Astrocyte (in vitro differentiated cells and primary cell): Measurements from ENCODE around the gene CYP39A1. TPM values are rescaled to one million over a fixed set of nuclear protein-coding genes. Genes with fewer than 3 reads are reported as not detected.

Source experiments
- DNase-seq: peaks from one replicate; pipeline ENCODE4 v3.0.0-alpha.2; 2010; ENCODE audit warnings: low read depth
- FAIRE-seq: peaks from 2 replicates; lab custom pipeline; 2011; peaks lifted over from hg19 to GRCh38; lab: Jason Lieb, UNC
- H2AFZ ChIP-seq: 2 replicates; pipeline ENCODE4 v1.6.0; 2012; ENCODE audit warnings: low read depth, low read length, inconsistent platforms
- H3K27ac ChIP-seq: 2 replicates; pipeline ENCODE4 v1.5.1; 2011; ENCODE audit warnings: low read depth, low read length, inconsistent platforms
- H3K27me3 ChIP-seq: 2 replicates; pipeline ENCODE4 v1.6.0; 2011; ENCODE audit warnings: low read length, inconsistent platforms; ENCODE audit not compliant: insufficient read depth
- H3K36me3 ChIP-seq: 2 replicates; pipeline ENCODE4 v1.5.1; 2011; ENCODE audit warnings: low read length, inconsistent platforms; ENCODE audit not compliant: insufficient read depth
- H3K4me1 ChIP-seq: 2 replicates; pipeline ENCODE4 v1.5.1; 2011; ENCODE audit warnings: low read length, inconsistent platforms; ENCODE audit not compliant: insufficient read depth
- H3K4me2 ChIP-seq: 2 replicates; pipeline ENCODE4 v1.6.0; 2012; ENCODE audit warnings: low read length, inconsistent platforms
- H3K4me3 ChIP-seq: 2 replicates; pipeline ENCODE4 v1.5.1; 2011; ENCODE audit warnings: low read depth, mild to moderate bottlenecking, low read length, inconsistent platforms; ENCODE audit not compliant: insufficient read depth
- H3K79me2 ChIP-seq: 2 replicates; pipeline ENCODE4 v1.6.0; 2012; ENCODE audit warnings: mild to moderate bottlenecking, low read length, inconsistent platforms; ENCODE audit not compliant: insufficient read depth
- H3K9ac ChIP-seq: 2 replicates; pipeline ENCODE4 v1.6.0; 2012; ENCODE audit warnings: mild to moderate bottlenecking, low read length, inconsistent platforms
- H3K9me3 ChIP-seq: 2 replicates; pipeline ENCODE4 v1.5.1; 2012; ENCODE audit warnings: low read depth, mild to moderate bottlenecking, low read length, inconsistent platforms; ENCODE audit not compliant: insufficient read depth
- H4K20me1 ChIP-seq: 2 replicates; pipeline ENCODE4 v1.6.0; 2012; ENCODE audit warnings: low read length, inconsistent platforms; ENCODE audit not compliant: insufficient read depth
- H3K27ac Mint-ChIP-seq: one replicate; pipeline ENCODE4 v1.8.0; 2021; ENCODE audit warnings: mild to moderate bottlenecking, mixed read lengths; ENCODE audit not compliant: unreplicated experiment
- H3K27me3 Mint-ChIP-seq: one replicate; pipeline ENCODE4 v1.8.0; 2021; ENCODE audit warnings: low read depth, mixed read lengths; ENCODE audit not compliant: unreplicated experiment
- H3K36me3 Mint-ChIP-seq: one replicate; pipeline ENCODE4 v1.8.0; 2021; ENCODE audit warnings: low read depth, mixed read lengths; ENCODE audit not compliant: unreplicated experiment
- H3K4me1 Mint-ChIP-seq: one replicate; pipeline ENCODE4 v1.8.0; 2021; ENCODE audit warnings: low read depth, mixed read lengths; ENCODE audit not compliant: unreplicated experiment
- H3K4me3 Mint-ChIP-seq: one replicate; pipeline ENCODE4 v1.8.0; 2021; ENCODE audit warnings: mild to moderate bottlenecking, moderate library complexity, mixed read lengths; ENCODE audit not compliant: unreplicated experiment
- H3K9me3 Mint-ChIP-seq: one replicate; pipeline ENCODE4 v1.8.0; 2021; ENCODE audit warnings: mild to moderate bottlenecking, mixed read lengths; ENCODE audit not compliant: unreplicated experiment
- CTCF ChIP-seq: IDR thresholded peaks from 2 replicates; pipeline ENCODE4 v1.5.1; 2011; ENCODE audit warnings: low read depth, mild to moderate bottlenecking, inconsistent platforms, low read length, moderate library complexity; ENCODE audit not compliant: insufficient read depth
- EZH2 ChIP-seq: IDR thresholded peaks from 2 replicates; pipeline ENCODE4 v1.6.1; 2012; ENCODE audit warnings: mild to moderate bottlenecking, low read length, inconsistent platforms; ENCODE audit not compliant: insufficient read depth
- total RNA-seq: library from RNA; stranded (reverse); gene quantifications from 2 replicates; pipeline ENCODE4 v1.2.1, GENCODE V29; 2021

The CYP39A1 gene
- total RNA-seq, 1 donor from 2014 or later = 0.84 TPM

- Mint-ChIP-seq H3K4me1 (peaks cover 7% of the 10 kb centered on the region), H3K9me3 (no peaks in the 10 kb centered on the region), H3K27me3 (peaks cover 7% of the 10 kb centered on the region), H3K27ac (no peak overlapping the region), H3K36me3 (no peaks in the 10 kb centered on the region), H3K4me3 (no peak overlapping the region)
- TF ChIP-seq EZH2 (no peak), CTCF (no peak)
- Histone ChIP-seq H2AFZ (no peak overlapping the region), H3K4me3 (no peak overlapping the region), H3K9me3 (no peaks in the 10 kb centered on the region), H3K27ac (no peak overlapping the region), H3K4me1 (no peaks in the 10 kb centered on the region), H3K79me2 (no peaks in the 10 kb centered on the region), H3K36me3 (no peaks in the 10 kb centered on the region), H4K20me1 (no peaks in the 10 kb centered on the region), H3K4me2 (no peak overlapping the region), H3K9ac (no peak overlapping the region), H3K27me3 (no peaks in the 10 kb centered on the region)
- FAIRE-seq (no peak), DNase-seq (no peak)
These were observed 35.7 kb upstream of the CYP39A1 start for GRCh38 chr6:46688117-46688965.

GRCh38 chr6:46687619-46688097 lies 35.0 kb upstream of the CYP39A1 start, which contains the start of gene TDRD6:
Gene TDRD6, plus strand, starts transcription at chr6:46687885. Its CDS starts 244 bp downstream, at chr6:46688129.
- Mint-ChIP-seq H3K36me3 (no peaks in the 10 kb centered on the region), H3K27ac (no peak within 1 kb of the TSS)
- no peak within 1 kb of the TSS for H2AFZ ChIP-seq

More at GRCh38 chr6:46687619-46688097, 35.0 kb upstream of the CYP39A1 start, which contains the start of gene TDRD6:
- no peak within 1 kb of the TSS for H3K27ac ChIP-seq
- no peak within 1 kb of the TSS for H3K4me2 ChIP-seq
- no peaks in the 10 kb centered on the region for H3K9me3 ChIP-seq
- H4K20me1 ChIP-seq = no peaks in the 10 kb centered on the region
- no peak within 1 kb of the TSS for H3K9ac ChIP-seq
- no peak for DNase-seq
- no peaks in the 10 kb centered on the region for H3K79me2 ChIP-seq
- H3K27me3 ChIP-seq = no peaks in the 10 kb centered on the region
- Mint-ChIP-seq H3K4me1 (peaks cover 7% of the 10 kb centered on the region), H3K27me3 (peaks cover 3% of the 10 kb centered on the region), H3K4me3 (no peak within 1 kb of the TSS), H3K9me3 (no peaks in the 10 kb centered on the region)
- TF ChIP-seq CTCF (no peak), EZH2 (no peak)
- FAIRE-seq = no peak
- H3K36me3 ChIP-seq = no peaks in the 10 kb centered on the region
- no peak within 1 kb of the TSS for H3K4me3 ChIP-seq
- H3K4me1 ChIP-seq = no peaks in the 10 kb centered on the region
